NK-92 (cell line): ENCODE data around the gene CDK6.

ENCODE experiments used
- DNase-seq: peaks from one replicate; lab custom pipeline; 2025; ENCODE audit not compliant: unreplicated experiment; lab: John Stamatoyannopoulos, UW

CDK6 gene

GRCh38 chr7:92827464-92828120 lies 8.8 kb downstream of the CDK6 start:
- no peak for DNase-seq

DNA sequence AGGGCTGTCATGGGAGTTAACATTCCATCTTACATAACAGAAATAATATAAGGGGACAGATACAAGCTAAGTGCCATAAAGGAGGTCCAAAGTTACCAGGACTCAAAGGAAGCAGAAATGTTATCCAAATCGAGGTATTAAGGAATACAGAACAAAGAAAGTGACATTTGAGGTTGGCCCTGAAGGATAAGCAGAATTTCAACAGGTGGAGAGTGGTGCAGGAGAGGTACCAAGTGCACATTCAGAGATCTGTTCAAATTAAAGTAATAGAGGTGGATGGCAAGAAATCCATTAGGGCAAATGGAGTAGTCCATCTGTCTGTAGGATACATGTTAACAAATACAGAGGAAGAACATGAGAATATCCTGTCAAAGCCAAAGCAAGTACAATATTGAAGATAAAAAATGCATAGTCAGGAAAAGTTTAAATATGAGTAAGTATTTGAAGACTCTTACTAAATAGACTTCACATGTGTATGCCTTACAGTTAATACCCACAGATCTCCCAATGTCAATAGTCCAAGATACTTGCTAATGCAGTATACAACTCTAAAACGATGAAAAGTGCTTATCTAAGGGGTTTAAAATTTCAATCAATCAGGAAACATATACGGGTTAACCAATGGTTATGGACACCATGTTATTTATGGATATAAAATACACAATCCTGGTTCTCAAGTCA lies 10.0 kb downstream of the CDK6 start:
- DNase-seq, result no peak

DNA sequence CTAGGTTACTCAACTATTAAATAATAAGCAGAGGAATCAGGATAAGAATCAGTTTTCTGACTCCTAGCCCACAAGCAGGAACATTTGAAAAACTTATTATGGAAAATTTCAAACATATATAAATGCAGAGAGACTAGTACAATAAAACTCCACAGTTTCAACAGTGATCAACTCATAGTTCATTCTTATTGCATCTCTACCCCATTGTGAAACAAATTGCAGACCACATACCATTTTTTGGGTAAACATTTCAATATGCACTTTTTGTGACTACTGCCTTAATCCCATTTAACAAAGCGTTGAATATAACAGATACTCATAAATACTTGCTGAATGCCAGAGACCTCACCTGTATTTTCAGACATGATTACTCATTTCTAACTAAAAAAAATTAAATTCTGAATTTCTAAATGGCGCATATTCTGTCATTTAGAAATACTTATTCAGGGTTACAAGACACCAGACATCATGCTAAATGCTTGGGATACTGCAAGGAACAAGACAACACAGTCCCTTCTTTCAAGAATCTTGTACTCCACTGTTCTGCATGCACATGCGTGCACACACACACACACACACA lies 11.4 kb downstream of the CDK6 start:
- no peak for DNase-seq

DNA sequence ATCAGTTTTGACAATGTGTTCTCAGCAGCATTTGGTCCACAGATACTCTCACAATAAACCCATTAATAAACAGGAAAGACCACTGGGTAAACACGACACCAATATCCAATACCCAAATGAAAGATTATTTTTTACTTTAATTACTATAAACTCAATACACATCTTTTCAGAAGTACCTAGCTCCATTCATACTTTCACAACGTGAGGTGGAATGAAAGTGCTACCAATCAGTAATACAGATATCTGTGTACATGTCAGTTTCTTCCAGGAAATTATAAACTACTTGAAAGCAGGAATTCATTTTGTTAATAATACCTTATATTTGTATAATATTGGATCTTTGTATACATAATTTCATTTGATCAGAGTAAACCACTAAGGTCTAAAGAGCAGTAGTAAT lies 11.9 kb downstream of the CDK6 start:
- DNase-seq, result no peak

- no peak for DNase-seq
Measured at GRCh38 chr7:92823042-92823441, 13.3 kb downstream of the CDK6 start.

DNA sequence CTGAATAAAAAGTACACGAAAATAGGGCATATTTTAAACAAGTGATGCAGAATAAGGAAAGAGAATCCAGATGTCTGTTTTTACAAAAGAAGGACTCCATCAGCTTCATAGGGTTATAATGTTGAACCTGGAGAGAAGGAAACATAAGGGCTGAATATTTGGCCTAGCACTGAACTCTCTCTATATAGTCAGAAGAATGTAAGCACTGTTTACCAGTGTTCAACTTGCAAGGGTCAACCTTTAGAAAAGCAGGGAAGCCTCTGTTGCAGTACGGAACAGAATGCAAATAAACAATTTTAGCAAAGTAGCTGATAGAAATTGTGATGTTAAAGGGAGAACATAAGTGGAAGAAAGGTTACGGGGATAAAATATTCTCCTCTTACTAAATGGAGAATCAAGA lies 16.2 kb downstream of the CDK6 start:
- no peak for DNase-seq

GRCh38 chr7:92817398-92817797 lies 19.0 kb downstream of the CDK6 start:
- DNase-seq, result no peak

DNA sequence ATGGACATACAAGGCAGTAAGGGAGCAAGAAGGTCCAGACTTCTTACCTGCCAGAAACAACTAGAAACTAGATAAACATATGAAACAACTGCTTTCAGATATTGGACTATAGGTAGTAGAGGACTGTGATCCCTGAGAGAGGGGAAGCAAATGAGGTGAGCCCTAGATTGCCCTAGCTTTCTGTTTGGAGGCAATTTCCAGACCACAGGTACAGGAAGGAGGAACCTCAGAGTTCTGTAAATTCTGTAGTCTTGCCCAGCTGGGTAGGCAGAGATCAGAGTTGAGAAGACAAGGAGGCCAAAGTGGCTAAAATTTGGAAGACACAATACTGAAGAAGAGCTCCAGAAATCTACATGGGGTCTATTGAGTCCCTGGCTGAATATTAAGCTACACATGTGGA lies 21.0 kb downstream of the CDK6 start:
- DNase-seq, result no peak

GRCh38 chr7:92813390-92814024 lies 22.9 kb downstream of the CDK6 start:
- no peak for DNase-seq

DNA sequence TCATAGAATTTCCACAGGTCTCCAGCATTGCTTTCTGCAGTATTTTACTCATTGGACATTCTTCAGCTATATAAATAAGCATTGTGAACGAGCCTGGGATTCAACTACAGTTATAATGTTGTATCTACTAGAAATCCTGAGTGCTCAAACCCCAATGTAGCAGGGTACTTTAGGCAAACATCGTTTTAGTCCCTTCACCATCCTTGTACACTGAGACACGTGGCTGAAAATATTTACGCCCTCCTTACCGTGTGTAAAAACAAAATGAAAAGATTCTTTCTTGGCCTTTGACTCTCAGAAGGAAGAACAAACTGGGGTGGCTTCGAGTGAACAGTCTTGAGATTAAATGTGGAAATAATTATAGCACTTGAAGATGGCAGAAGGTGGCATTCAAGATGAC lies 25.2 kb downstream of the CDK6 start:
- no peak for DNase-seq

DNA sequence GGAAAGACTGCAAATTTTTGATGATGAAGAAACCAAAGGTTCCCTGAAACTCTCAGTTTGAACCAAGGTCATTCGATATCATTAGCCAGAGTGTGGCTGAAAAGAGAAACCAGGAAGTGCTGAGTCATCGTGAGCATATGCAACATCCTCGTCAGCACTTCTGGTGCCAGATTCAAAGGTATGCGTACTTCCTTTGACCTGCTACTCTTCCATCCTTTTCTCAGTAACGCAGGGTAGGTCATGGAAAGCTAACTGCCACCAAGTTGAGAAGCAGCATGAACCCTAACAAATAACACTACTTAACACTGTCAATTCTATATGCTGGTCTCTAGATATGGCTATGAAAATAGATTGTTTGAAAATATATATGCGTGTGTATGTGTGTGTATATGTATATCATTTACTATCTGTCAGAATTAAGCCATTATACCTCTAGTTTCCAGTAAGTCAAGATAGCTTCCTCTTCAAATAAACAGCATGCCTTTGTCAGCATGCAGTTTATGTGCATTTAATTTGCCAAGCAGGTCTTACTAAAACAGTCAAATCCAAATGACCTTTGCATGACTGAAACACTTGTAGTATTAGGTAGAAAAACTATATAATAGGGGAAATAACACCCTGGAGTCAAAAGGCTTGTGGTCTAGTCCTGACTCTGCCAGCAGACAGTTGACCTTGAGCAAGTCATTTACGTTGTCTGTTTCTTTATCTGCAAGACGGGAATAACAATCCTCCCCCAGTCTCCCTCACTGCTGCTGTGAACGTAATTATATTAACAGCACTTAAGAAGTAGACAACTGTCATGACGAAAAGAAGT lies 26.4 kb downstream of the CDK6 start:
- no peak for DNase-seq

DNA sequence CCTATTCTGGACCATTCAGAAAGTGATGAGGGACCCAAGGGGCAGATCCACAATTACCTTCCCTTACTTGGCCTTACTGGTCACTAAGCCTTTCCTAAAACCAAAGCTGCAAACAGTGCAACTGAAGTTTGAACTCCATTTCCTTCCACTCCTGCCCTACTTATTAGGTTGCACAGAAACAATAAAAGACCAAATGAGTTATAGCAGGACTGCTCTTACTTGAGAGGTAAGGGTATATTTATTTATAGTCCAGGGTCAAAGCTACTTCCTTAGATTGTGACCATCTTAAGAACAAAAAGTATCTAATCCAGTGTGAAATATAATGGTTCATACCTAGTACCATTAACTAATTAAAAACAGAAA lies 27.0 kb downstream of the CDK6 start:
- no peak for DNase-seq

- no peak for DNase-seq
Measured at GRCh38 chr7:92808635-92809034, 27.7 kb downstream of the CDK6 start.

- DNase-seq, result no peak
Measured at GRCh38 chr7:92808006-92808405, 28.4 kb downstream of the CDK6 start.

DNA sequence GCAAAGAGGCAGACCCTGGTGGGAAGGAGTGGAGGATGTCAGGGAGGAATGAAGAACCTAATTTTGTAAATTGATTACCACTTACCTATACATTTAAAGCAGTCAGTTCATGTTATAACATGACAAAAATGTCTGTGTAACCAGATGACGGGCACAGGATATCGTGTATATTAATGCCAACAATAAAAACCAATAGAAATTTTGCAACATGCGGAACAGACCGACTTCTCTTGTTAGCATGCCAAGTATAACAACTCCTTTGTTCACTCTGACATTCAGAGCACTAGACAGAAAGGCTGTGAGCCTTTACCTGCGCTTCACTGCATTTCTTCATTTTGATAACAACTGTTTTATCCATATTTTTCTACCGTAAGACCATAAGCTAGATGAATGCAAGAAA lies 29.9 kb downstream of the CDK6 start:
- DNase-seq, result no peak

GRCh38 chr7:92802406-92802805 lies 34.0 kb downstream of the CDK6 start:
- no peak for DNase-seq

DNA sequence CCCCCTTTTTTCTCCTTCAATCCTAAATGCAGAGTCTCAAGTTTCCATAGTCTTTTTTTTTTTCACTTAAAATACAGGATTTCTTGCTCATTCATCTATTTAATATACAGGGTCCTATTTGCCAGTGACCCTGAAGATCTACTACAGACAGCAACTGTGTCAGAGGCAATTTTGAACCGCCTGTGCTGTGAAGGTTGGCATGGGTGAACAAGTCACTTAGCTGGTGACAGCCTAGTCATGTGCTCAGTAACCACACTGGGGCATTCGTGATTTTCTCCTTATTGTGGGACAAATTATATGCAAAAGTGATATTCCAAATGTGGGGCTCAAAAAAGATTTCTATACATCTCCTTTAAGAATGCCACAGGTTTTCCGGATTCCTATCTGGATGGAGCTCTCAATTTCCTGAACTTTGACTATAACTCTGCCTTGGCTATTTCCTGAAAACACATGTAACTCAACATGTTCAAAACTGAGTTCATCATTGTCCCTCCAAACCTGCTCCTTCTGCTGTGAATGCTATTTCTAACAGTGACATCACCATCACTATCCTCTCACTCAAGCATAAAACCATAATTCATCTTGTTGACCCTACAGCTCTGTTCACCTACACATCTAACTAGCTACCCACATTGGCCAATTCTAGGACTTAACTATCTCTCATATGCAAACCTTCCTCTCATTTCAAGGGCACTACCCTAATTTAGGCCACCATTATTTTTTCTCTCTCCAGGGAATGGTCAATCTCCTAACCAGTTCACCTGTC lies 36.7 kb downstream of the CDK6 start:
- DNase-seq, result no peak

DNA sequence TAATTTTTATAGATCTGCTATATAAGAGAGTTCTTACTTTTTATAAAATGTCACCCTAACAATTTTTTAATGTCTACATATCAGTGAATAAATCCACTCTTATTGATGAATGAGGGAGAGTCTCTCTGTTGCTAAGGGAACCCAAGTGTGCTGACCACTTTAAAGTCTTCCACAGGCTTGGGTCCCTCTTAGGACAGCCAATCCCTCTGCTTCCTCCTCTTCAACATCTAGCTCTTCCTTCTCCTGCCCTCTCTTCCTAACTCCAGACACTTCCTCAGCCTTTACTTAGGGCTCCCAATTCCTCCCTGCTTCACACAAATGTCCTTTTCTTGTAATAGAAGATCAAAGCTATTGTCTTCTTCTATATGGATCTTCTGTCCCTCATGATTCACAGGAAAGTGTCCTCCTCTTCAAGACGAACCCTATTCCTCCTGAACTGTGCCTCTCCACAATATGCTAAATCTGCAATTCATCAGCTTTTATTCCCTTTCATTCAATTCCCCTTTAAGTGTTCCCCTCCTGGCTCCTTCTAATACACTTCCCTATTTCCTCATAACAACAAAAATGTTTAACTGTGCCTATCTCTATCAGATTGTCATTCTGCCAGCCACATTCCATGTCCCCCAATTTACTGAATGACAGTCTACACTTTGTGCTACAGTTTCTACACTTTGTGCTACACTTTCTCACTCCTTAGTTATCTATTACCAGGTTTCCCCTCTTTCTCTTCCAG lies 37.7 kb downstream of the CDK6 start:
- DNase-seq, result no peak

GRCh38 chr7:92797693-92798092 lies 38.7 kb downstream of the CDK6 start:
- DNase-seq, result no peak

GRCh38 chr7:92797284-92797683 lies 39.1 kb downstream of the CDK6 start:
- DNase-seq, result no peak
